Upper lobe of right lung (tissue), 1 donor: Measurements from ENCODE around the gene POU2F1. TPM values are rescaled to one million over a fixed set of nuclear protein-coding genes. Genes with fewer than 3 reads are reported as not detected.

Experiments used
- ATAC-seq: fragments of 200-7000 bp; cut with Tn5 transposase; one replicate; pipeline ENCODE4 v1.9.1; 2020; ENCODE audit warnings: mild to moderate bottlenecking, moderate library complexity
- DNase-seq: peaks from one replicate; pipeline ENCODE4 v3.0.0-alpha.2; 2020
- H3K27ac ChIP-seq: fragments of 200-600 bp; one replicate; pipeline ENCODE4 v1.8.0; 2022
- H3K27me3 ChIP-seq: fragments of 200-600 bp; one replicate; pipeline ENCODE4 v1.8.0; 2022; ENCODE audit warnings: mild to moderate bottlenecking
- H3K36me3 ChIP-seq: fragments of 200-600 bp; one replicate; pipeline ENCODE4 v1.8.0; 2022
- H3K4me1 ChIP-seq: fragments of 200-600 bp; one replicate; pipeline ENCODE4 v1.8.0; 2022
- H3K4me3 ChIP-seq: fragments of 200-600 bp; one replicate; pipeline ENCODE4 v1.8.0; 2022; ENCODE audit warnings: mild to moderate bottlenecking
- H3K9me3 ChIP-seq: fragments of 200-600 bp; one replicate; pipeline ENCODE4 v1.8.0; 2022
- intact Hi-C: fragments of 100-400 bp; cut with DNase I; formaldehyde crosslinking; loops from one replicate; pipeline ENCODE4 v1.11.0; 2022
- total RNA-seq: library from RNA; stranded (reverse); fragmentation: NEBNext Ultra II Directional; extraction: Animal tissue kit (Norgen Biotek cat#: 25700); gene quantifications from one replicate; pipeline ENCODE4 v1.2.1, GENCODE V29; 2021
- TF ChIP-seq, protein P1 (sequence below): fragments of 200-600 bp; IDR thresholded peaks from one replicate; pipeline ENCODE4 v1.8.0; 2022; ENCODE audit warnings: antibody characterized with exemption
- donor health status: DM: no; HTN: yes; CAD: no; lungs with severe emphysema.

Gene POU2F1
- total RNA-seq, 1 donor from 2014 or later: 15.3 TPM

DNA sequence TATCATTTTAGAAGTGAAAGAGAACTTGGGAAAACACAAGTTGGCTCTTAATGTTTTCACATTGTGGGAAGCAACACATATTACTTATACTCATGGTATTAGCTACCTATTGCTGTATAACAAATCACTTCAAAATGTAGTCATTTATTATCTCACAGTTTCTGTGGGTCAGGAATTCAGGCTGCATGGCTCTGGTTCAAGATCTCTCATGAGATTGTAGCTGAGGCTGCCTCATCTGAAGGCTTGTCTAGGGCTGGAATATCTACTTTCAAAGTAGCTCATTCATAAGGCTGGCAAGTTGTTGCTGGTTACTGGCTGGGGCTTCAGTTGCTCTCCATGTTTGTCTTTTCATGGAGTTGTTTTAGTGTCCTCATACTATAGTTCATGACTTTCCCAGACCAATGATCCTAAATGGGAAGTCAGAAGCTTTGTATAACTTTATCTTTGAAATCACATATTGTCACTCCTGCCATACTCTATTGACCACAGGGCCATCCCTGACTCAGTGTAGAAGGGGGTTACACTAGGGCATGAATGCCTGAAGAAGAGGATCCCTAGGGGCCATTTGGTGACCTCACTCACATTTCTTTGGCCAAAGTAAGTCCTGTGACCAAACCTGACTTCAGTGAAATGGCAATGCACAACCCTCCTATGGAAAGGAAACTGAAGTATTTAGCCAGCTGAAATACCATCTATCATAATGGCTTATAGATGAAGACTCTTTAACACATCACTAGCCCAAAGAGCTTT is 37.9 kb upstream of the POU2F1 start:
- Histone ChIP-seq H3K27ac (no peak overlapping the region), H3K4me1 (no peaks in the 10 kb centered on the region), H3K27me3 (no peaks in the 10 kb centered on the region), H3K9me3 (no peaks in the 10 kb centered on the region), H3K4me3 (no peak overlapping the region), H3K36me3 (no peaks in the 10 kb centered on the region)
- intact Hi-C loops: no loop called here
- TF ChIP-seq, protein P1, sequence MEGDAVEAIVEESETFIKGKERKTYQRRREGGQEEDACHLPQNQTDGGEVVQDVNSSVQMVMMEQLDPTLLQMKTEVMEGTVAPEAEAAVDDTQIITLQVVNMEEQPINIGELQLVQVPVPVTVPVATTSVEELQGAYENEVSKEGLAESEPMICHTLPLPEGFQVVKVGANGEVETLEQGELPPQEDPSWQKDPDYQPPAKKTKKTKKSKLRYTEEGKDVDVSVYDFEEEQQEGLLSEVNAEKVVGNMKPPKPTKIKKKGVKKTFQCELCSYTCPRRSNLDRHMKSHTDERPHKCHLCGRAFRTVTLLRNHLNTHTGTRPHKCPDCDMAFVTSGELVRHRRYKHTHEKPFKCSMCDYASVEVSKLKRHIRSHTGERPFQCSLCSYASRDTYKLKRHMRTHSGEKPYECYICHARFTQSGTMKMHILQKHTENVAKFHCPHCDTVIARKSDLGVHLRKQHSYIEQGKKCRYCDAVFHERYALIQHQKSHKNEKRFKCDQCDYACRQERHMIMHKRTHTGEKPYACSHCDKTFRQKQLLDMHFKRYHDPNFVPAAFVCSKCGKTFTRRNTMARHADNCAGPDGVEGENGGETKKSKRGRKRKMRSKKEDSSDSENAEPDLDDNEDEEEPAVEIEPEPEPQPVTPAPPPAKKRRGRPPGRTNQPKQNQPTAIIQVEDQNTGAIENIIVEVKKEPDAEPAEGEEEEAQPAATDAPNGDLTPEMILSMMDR: no peak
- ATAC-seq (no peak), DNase-seq (no peak)

DNA sequence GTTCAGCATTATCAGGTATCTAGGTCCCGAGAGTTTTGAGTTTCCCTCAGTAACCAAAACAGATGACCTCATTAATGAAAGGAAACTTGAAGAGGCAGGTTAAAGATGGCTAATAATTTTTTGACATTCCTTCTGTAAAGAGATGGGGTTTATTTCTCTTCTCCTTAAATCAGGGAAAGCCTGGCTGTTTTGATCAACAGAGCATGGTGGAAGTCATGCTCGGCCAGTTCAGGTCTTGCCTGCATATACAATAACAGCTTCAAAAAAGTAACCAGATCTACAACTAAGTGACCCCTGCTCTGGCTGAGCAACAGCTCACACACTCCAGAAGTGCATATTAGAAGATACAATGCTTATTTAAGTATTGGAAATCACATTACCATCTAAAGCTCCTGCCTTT is 36.6 kb upstream of the POU2F1 start:
- Histone ChIP-seq H3K27ac (no peak overlapping the region), H3K9me3 (no peaks in the 10 kb centered on the region), H3K36me3 (no peaks in the 10 kb centered on the region), H3K4me3 (no peak overlapping the region), H3K4me1 (no peaks in the 10 kb centered on the region), H3K27me3 (no peaks in the 10 kb centered on the region)
- intact Hi-C loops: no loop called here
- ATAC-seq (no peak), DNase-seq (no peak)
- TF ChIP-seq, protein P1: no peak

DNA sequence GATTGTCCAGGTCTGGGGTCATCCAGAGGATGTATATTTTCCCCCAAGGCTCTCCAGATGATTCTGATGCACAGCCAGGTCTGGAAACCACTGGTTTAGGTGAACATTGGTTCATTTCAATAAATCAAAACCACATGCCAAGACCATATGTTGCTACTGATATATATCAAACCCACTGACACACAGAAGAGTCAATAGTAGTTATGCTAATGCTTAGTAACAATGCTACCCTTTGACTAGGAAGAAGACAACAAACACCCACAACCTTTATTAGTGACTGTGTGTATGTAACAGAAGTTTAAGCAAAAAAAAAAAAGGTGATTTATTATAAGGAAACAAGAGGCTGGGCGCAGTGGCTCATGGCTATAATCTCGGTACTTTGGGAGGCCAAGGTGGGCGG is 35.6 kb upstream of the POU2F1 start:
- no peak overlapping the region for H3K27ac ChIP-seq
- TF ChIP-seq, protein P1: no peak
- intact Hi-C loops: no loop called here
- no peak overlapping the region for H3K4me3 ChIP-seq
- no peaks in the 10 kb centered on the region for H3K27me3 ChIP-seq
- no peaks in the 10 kb centered on the region for H3K4me1 ChIP-seq
- no peaks in the 10 kb centered on the region for H3K36me3 ChIP-seq
- H3K9me3 ChIP-seq: no peaks in the 10 kb centered on the region
- no peak for ATAC-seq
- DNase-seq: no peak

DNA sequence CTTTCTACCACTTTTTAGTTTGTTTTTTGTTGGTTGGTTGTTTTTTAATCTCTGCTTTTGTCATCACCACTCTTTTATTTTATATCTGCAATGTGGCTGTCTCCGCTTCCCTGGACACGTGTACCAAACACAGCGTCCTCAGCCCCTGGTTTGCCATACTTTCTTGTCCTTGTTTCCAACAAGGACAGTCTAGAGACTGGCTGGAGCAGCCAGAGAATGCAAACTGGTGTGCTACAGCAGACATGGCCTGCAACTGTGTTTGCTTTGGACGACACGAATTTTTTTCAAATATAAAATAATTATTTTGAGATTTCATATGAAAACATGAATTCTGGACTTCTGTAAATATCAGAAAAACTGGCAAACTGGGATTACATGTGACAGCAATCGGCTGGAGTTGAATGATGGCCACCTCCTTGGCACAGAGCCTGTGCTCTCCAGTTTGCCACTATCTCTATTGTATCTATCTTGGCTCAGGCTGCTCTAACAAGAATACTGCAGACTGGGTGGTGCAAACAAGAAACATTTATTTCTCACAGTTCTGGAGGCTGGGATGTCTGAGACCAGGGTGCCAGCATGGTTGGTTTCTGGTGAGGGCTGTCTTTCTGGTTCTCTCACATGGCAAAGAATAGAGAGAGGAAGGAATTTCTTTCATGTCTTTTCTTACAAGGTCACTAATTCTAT is 34.6 kb upstream of the POU2F1 start:
- Histone ChIP-seq H3K36me3 (no peaks in the 10 kb centered on the region), H3K9me3 (no peaks in the 10 kb centered on the region), H3K27me3 (no peaks in the 10 kb centered on the region), H3K4me3 (no peak overlapping the region), H3K4me1 (no peaks in the 10 kb centered on the region), H3K27ac (no peak overlapping the region)
- no peak for ATAC-seq
- intact Hi-C loops: no loop called here
- DNase-seq: no peak
- TF ChIP-seq, protein P1: no peak

DNA sequence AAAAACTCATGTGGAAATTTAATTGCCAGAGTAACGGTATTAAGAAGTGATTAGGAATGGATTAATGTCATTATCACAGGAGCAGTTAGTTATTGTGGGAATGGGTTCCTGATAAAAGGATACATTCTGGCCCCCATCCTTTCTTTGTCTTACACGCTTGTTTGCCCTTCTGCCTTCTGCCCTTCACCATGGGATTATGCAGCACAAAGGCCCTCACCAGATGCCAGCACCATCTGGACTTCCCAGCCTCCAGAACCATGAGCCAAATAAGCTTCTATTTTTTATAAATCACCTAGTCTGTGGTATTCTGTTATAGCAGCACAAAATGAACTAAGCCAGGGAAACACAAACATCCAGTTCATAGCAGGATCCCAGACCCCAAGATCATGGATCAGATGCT is 33.9 kb upstream of the POU2F1 start:
- Histone ChIP-seq H3K4me3 (no peak overlapping the region), H3K36me3 (no peaks in the 10 kb centered on the region), H3K27ac (no peak overlapping the region), H3K4me1 (no peaks in the 10 kb centered on the region), H3K9me3 (no peaks in the 10 kb centered on the region), H3K27me3 (no peaks in the 10 kb centered on the region)
- no peak for DNase-seq
- ATAC-seq: no peak
- TF ChIP-seq, protein P1: no peak
- intact Hi-C loops: no loop called here
